GM19324 (cell line): ENCODE measurements around the gene RNF8.
"Not testable (repeated sequence)": the region's sequence is repeated elsewhere in the genome, so short reads cannot be mapped to it uniquely, and the experiment has no call there.

ENCODE experiments used
- ATAC-seq: cut with Tn5 transposase; IDR thresholded peaks from one replicate; pipeline ENCODE4 v1.9.1; 2021; ENCODE audit warnings: mild to moderate bottlenecking, moderate library complexity; ENCODE audit not compliant: unreplicated experiment, low FRiP score

RNF8 gene

GRCh38 chr6:37321101-37321500 is 32.7 kb upstream of the RNF8 start:
- no peak for ATAC-seq

DNA sequence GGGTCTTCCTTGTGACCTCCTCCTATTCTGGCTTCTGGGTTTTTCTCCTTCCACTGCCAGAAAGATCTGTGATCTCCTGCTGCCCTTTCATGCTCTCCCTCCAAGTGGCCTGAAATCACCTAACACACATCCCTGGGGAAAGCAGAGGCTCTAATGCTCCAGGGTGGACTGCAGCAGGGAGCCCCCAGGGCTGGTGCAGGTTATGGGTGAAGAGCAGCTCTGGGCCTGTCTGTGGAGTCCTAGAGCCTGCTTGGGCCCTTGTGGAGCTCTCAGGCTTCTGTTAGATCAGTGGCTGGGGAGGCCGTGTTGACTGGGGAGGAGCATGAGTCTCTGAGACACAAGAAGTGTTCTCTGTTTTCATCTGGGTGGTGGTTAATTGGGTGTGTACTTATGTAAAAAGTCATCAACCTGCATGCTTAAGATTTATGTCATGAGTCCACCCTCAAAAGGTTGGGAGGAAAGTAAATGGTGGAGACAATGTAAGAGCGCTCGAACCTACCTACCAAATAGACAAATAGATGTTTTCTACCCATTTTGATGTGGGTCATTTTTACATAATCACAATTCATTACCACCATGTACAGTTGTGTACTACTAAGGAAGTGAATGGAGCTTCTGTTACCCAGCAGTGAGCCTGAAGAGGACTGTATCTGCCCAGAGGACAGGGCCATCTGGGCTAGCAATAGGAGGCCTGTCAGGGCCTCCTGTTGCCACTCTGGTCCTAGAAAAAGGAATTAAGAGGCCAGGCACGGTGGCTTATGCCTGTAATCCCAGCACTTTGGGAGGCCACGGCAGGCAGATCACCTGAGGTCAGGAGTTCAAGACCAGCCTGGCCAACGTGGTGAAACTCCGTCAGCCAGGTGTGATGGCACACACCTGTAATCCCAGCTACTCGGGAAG is 32.0 kb upstream of the RNF8 start:
- no peak for ATAC-seq

- no peak for ATAC-seq
Observed at GRCh38 chr6:37323580-37323979, 30.2 kb upstream of the RNF8 start.

DNA sequence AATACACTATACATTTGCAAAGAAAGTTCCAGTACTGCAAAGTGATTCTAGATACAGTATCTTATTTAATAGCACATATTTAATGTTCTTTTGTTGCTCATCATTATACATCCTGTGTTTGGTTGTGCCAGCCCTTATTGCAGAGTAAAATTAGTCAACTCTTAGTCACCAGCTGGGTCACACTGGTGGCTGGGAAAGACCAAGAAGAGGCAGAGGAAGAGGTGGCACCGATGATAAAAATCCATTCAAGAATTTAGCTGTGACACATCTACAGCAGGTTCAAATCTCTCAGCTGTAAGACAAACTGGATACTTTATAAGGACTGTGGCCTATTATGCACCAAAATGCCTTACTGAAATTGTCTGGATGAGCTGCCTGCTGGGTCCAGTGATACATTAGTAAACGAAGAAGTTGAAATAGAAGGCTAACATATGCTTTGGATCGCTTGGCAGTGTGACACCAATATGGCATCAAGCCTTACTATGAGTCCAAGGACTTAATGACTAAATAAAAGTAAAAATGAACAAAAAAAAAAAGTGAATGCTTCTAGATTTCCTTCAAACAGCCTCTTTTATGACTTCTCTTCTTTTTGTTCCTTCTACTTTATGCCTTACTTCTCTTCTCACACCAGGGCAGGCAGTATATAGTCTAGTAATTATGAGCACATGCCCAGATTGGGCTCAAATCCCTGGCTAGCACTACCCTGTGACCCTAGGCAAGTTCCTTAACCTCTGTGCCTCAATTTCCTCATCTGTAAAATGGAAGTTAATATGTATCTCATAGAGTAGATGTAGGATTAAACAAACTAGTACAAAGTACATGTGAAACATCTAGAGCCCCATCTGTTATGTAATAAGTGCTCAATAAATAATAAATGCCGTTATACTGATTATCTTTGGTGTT is 29.4 kb upstream of the RNF8 start:
- no peak for ATAC-seq

- ATAC-seq = not testable (repeated sequence)
Observed at GRCh38 chr6:37330345-37330744, 23.4 kb upstream of the RNF8 start.

DNA sequence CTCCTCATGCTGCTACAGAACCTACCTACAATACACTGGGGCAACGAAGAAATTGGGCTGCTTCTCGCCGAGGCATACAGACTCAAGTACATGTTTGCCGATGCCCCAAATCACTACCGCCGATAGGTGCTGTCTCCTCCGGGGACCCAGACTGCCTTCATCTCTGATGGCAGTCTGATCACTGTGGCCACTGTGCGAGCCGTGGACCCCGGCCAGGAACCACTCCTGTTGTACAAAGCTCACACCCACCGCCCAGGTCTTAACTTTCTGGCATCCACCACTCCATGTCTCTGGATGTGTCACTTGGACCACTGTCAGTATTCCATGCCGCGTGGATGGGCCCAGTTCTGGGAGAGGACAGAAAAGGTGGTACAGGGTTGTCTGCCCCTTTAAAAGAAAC is 22.7 kb upstream of the RNF8 start:
- no peak for ATAC-seq

DNA sequence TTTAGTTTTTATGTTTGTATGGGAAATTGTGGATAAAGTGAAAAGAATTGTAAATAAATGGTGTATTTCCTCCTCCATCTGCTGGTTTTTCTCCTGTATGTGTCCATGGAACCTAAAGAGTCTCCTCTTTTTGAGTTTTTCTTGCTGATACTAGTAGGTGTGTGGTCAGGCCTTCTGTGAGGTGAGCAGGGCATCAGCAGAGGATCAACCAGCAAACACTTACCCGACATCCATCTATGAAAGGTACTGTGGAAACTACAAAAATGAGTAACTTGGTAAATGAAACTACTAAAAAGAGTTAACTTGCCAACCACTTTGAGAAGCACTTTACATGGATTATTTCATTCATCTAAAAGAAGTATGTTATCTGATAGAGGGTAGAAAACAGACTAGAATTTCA is 20.9 kb upstream of the RNF8 start:
- ATAC-seq = no peak

GRCh38 chr6:37334047-37334446 is 19.7 kb upstream of the RNF8 start:
- no peak for ATAC-seq

GRCh38 chr6:37338317-37338716 is 15.5 kb upstream of the RNF8 start:
- not testable (repeated sequence) for ATAC-seq

DNA sequence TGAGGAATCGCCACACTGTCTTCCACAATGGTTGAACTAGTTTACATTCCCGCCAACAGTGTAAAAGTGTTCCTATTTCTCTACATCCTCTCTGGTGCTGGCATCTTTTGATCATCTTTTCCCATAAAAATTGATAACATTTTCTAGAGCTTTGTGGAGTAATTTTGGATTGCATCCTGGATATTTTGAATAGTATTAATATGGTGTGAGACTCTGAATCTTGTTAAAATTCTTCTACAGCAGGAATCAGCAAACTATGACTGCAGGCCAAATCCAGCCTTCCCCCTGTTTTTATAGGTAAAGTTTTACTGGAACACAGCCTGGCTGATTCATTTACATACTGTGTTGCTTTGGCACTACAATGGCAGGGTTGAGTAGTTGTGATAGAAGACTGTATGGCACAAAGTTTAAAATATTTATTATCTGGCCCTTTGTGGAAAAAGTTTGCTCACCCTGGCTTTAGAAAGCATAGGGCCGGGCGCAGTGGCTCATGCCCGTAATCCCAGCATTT is 15.0 kb upstream of the RNF8 start:
- ATAC-seq = no peak

DNA sequence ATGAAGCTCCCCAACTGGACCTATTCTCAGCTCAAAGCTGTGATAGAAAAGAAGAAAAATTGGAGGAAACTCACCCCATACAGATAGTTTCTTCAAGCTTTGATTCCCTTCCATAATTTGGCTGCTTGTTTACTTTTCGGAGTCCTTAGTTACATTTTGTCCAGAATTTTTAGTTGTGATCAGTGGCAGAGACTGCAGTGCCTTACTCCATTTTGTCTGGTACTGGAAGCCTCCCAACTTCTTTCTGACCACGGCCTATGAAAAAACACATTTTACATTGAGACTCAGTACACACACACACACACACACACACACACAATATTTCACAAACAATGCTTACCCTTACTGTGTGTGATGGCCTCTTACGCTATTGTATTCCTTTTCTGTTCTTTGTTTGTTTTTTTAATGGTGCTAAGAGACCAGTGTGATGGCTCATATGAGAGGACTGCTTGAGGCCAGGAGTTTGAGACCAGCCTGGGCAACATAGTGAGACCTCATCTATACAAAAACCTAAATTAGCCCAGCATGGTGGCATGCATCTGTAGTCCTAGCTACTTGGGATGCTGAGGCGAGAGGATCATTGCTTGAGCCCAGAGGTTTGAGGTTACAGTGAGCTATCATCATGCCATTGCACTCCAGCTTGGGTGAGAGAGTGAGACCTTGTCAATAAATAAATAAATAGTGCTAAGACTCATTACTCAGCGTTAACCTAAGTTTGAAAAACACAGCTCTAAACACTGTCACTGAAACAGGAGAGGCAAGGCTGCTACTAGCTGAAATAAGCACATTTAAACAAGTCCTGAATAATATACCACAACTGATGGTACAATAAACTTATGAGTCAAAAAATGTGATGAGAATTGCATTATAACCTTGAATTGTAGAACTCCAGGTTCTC is 13.8 kb upstream of the RNF8 start:
- no peak for ATAC-seq

DNA sequence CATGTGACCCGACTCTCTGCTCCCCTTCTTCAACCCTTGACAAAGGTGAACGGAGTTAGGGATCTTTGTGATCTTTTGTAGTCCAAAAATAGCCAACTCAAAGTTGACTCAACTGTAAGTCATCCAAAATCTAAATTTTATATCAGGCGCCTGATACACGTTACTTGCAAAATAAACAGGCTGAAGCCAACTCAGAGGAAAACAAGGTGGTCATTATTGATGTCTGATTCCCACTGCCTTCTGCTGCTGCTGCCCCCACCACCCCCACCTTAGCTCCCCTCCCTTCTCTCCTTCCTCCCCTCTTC is 13.2 kb upstream of the RNF8 start:
- ATAC-seq = no peak

DNA sequence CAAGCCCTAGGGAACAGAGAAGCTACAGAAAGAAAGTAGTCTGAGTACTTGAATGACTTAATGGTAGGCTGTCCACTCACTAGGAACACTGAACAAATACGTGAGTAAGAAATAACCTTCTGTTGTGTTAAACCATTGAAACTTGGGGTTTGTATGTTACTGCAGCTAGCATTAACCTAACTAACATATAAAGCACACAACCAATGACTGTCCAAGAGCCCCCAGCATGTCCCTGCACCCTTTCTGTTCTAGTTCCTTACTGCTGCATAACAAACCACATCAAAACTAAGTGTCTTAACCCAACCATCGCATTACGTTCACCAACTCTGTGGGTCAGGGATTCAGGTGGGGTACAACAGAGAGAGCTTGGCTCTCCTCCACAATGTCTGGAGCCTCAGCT is 10.5 kb upstream of the RNF8 start:
- no peak for ATAC-seq

DNA sequence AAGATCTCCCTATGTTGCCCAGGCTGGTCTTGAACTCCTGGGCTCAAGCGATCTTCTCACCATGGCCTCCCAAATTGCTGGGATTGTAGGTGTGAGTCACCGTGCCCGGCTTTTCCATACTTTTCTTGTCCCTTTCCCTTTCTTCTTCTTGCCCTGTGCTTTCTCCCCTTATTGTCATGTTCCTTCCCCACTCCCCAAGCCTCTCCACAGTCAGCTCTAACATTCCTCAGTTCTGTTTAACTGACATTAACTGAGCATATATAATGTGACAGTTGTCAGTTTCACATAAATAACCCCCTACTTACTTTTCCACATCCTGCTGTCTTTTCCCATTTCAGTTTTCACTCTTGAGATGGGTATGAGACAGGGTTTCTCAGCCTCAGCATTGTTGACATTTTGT is 9.5 kb upstream of the RNF8 start:
- ATAC-seq = no peak

- ATAC-seq = not testable (repeated sequence)
Observed at GRCh38 chr6:37345804-37346203, 8.0 kb upstream of the RNF8 start.

DNA sequence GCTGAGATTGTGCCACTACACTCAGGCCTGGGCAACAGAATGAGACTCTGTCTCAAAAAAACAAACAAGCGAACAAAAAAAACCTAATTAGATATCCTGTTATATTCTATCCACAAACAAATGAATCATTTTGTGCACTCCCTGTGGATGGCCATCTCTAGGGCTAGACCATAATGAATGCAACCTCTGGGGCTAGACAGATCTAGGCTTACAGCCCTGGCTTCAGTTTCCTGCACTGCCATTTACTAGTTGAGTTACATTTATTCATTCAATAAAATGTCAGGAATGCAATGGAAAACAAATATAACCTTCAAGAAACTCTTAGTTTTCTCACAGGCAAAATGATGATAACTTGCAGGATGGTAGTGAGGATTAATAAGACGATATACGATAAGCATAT is 6.6 kb upstream of the RNF8 start:
- ATAC-seq = no peak

- ATAC-seq = no peak
Observed at GRCh38 chr6:37347670-37348111, 6.1 kb upstream of the RNF8 start.

DNA sequence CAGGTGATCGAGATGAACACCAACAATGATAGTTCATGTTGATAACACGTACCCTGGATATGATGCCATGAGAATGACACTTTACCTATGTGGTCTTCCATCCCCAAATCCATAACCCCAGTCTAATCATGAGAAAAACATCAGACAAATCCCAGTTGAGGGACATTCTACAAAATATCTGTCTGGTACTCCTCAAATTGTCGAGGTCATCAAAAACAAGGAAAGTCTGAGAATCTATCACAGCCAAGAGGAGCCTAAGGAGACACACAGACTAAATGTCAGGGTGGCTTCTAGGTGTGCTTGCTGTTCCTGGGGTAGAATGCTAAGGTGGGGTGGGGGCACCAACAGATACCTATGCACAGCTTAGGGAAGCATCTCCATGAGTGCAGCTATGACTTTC is 2.8 kb upstream of the RNF8 start:
- no peak for ATAC-seq

GRCh38 chr6:37352384-37352783 is 1.4 kb upstream of the RNF8 start:
- no peak for ATAC-seq
